ENCODE data around the gene SS18L1.

The SS18L1 gene, protein sequence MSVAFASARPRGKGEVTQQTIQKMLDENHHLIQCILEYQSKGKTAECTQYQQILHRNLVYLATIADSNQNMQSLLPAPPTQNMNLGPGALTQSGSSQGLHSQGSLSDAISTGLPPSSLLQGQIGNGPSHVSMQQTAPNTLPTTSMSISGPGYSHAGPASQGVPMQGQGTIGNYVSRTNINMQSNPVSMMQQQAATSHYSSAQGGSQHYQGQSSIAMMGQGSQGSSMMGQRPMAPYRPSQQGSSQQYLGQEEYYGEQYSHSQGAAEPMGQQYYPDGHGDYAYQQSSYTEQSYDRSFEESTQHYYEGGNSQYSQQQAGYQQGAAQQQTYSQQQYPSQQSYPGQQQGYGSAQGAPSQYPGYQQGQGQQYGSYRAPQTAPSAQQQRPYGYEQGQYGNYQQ

GRCh38 chr20:62143081-62143956 is at the start of gene SS18L1, which contains the start of gene PSMA7:
Gene SS18L1, plus strand, starts transcription at chr20:62143769. Its CDS starts 52 bp downstream, at chr20:62143821.
Gene PSMA7, minus strand, starts transcription at chr20:62143394. Its CDS starts 91 bp downstream, at chr20:62143303.
- DNase-seq (ENCODE audit: low spot score) = peak; percentile 95
- in situ Hi-C loops (cut with MboI; ENCODE audit: low sequenced_read_pairs, unreplicated experiment) = loop anchor here (10.0 kb wide), 1 partner anchor 129 kb away; no protein-coding TSS in a partner anchor
- no peak for TF ChIP-seq CTCF (IDR thresholded peaks at IDR 0.05; ENCODE audit: borderline replicate concordance, control extremely low read depth, extremely low read depth, insufficient read depth, missing control alignments)

DNA sequence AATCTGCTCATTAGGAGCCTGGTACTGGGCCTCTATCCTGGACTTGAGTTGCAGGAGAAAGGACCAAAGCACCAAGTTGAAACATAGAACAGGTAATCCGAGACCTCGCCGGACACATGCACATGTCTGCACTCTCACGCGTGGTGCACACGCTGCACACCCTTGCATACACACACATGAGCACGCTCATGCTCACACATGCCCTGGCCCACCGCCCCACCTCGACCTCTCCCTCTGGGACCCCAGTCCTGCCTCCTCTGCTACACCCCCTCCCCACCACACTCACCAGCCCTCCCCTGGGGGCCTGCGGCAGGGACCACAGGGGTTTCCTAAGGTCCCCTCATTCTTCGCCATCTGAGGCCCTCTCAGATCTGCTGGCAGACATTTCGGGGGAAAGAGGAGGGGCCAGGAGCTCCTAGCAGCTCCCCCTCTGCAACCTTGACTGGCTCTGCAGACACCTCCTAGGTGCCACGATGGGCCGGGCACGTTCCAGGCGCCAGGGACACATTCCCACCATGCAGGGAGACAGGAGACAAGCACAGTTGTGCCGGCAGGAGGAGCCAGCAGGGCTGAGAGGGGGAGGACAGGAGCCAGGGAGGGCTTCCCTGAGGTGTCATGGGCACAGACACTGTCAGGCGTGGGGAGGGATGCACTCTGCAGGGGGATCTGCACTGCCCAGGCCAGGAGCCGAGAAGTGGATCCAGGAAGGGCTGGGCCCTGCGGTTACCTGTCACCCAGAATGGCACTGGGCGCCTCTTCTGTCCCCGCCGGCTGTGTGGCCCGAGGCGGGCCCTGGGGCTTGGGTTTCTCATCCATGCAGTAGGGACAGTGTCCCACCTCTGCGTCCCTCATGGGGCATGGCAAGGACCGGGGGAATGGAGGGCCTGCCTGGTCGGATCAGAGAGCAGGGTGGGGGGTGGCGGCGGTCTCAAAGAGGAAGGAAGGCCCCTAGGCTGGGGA is 46.9 kb upstream of the SS18L1 start:
- no peak for DNase-seq (ENCODE audit: low spot score)
- TF ChIP-seq CTCF (IDR thresholded peaks at IDR 0.05; ENCODE audit: borderline replicate concordance, control extremely low read depth, extremely low read depth, insufficient read depth, missing control alignments) = no peak
- in situ Hi-C loops (cut with MboI; ENCODE audit: low sequenced_read_pairs, unreplicated experiment) = no loop called here

DNA sequence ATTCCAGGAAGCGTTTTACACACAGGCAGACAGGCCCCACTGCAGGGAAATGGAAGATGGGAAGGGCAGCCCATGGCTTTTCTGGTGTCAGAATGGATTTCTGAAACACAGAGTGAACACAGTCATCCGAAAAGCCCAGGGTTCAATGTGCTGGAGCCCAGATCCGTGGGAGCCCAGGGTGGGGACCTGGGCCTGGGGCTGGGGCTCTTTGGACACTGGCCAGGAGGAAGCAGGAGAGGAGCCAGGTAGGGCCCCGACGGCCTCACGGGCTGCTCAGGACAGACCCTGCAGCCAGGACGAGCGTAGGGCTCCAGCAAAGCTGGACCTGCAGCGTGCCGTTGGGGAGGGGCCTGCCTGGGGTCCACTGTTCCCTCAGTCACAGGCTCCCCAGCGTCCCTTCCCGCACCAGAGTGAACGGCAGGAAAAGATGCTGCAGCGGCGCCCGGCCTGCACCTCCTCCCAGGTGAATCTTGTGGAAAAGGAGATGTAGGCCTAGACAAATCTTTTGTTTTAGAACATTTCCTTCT is 45.6 kb upstream of the SS18L1 start:
- in situ Hi-C loops (cut with MboI; ENCODE audit: low sequenced_read_pairs, unreplicated experiment) = no loop called here
- DNase-seq (ENCODE audit: low spot score) = no peak

DNA sequence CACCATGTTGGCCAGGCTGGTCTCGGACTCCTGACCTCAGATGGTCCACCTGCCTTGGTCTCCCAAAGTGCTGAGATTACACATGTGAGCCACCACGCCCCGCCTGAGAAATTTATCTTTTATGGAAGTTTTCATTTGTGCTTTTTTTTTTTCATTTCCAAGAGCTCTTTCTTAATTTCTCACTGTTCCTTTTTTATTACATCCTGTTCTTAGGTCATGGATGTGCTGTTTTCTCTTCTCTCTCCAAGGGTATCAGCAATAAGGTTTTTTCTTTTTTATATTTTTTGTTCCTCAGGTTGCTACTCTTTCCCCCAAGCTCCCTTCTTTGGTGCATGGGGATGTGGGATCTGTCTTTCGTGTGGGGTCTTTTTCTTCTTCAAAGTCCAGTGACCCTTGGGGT is 42.5 kb upstream of the SS18L1 start:
- DNase-seq (ENCODE audit: low spot score) = no peak
- in situ Hi-C loops (cut with MboI; ENCODE audit: low sequenced_read_pairs, unreplicated experiment) = no loop called here
- no peak for TF ChIP-seq CTCF (IDR thresholded peaks at IDR 0.05; ENCODE audit: borderline replicate concordance, control extremely low read depth, extremely low read depth, insufficient read depth, missing control alignments)

More for the DNA sequence above, 45.6 kb upstream of the SS18L1 start:
- TF ChIP-seq CTCF (IDR thresholded peaks at IDR 0.05; ENCODE audit: borderline replicate concordance, control extremely low read depth, extremely low read depth, insufficient read depth, missing control alignments) = no peak

DNA sequence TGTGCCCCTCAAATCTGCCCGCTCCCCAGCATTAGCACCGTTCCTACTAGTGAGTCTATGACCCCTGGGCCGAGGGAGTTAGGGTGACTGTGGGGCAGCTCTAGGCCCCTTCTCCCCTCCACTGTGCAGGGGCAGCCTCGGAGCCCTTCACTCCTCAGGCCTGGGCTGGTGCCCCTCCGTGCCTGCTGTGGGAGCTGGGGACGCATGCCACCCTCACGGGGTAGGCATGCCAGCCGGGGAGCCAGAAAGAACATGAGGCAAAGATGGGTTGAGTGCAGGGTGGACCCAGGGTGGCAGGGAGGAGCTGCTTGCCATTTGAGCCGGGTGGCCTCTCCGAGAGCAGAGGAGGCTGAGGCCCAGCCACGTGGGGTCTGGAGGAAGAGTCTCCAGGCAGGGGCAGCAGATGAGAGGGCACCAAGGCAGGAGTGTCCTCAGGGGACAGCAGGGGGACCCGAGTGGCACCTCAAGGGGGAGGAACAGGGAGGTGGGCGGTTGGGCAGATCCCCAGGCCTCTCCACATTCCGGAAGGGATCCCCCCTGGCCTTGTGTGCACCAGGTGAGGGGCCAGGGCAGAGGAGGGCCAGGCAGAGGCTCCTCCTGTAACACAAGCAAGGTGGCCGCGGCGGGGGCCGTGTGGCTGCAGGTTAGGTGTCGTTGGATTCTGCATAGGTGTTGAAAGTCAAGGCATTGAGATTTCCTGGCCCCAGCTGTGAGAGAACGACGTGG is 39.9 kb upstream of the SS18L1 start:
- DNase-seq (ENCODE audit: low spot score) = no peak
- TF ChIP-seq CTCF (IDR thresholded peaks at IDR 0.05; ENCODE audit: borderline replicate concordance, control extremely low read depth, extremely low read depth, insufficient read depth, missing control alignments) = no peak
- in situ Hi-C loops (cut with MboI; ENCODE audit: low sequenced_read_pairs, unreplicated experiment) = no loop called here

Data from GM13976 (cell line).